GM12891 (cell line): ENCODE data around the gene KCTD2.
A peak's percentile ranks its signal among the peaks of the same experiment; 100 is the strongest.

Experiments used
- DNase-seq: peaks from one replicate; pipeline ENCODE4 v3.0.0; 2011; ENCODE audit warnings: low spot score; ENCODE audit not compliant: insufficient read length
- FAIRE-seq: peaks from 2 replicates; lab custom pipeline; 2011; peaks lifted over from hg19 to GRCh38; lab: Jason Lieb, UNC
- PAX5 ChIP-seq: IDR thresholded peaks from 2 replicates; pipeline ENCODE4 v1.6.1; 2011; ENCODE audit warnings: low read length, moderate library complexity, mild to moderate bottlenecking; ENCODE audit not compliant: insufficient read depth, severe bottlenecking
- POLR2A ChIP-seq: IDR thresholded peaks from 2 replicates; pipeline ENCODE4 v1.6.1; 2011; ENCODE audit warnings: low read depth, low read length, control low read depth
- POLR2AphosphoS5 ChIP-seq: IDR thresholded peaks from 2 replicates; pipeline ENCODE4 v1.6.1; 2011; ENCODE audit warnings: low read depth, low read length, control low read depth
- POU2F2 ChIP-seq: IDR thresholded peaks from 2 replicates; pipeline ENCODE4 v1.6.1; 2011; ENCODE audit warnings: low read depth, mild to moderate bottlenecking, control low read depth, low read length, moderate library complexity
- SPI1 ChIP-seq: IDR thresholded peaks from 2 replicates; pipeline ENCODE4 v1.6.1; 2011; ENCODE audit warnings: low read depth, low read length, control low read depth
- TAF1 ChIP-seq: IDR thresholded peaks from 2 replicates; pipeline ENCODE4 v1.6.1; 2011; ENCODE audit warnings: low read depth, low read length, control low read depth

Gene KCTD2

DNA sequence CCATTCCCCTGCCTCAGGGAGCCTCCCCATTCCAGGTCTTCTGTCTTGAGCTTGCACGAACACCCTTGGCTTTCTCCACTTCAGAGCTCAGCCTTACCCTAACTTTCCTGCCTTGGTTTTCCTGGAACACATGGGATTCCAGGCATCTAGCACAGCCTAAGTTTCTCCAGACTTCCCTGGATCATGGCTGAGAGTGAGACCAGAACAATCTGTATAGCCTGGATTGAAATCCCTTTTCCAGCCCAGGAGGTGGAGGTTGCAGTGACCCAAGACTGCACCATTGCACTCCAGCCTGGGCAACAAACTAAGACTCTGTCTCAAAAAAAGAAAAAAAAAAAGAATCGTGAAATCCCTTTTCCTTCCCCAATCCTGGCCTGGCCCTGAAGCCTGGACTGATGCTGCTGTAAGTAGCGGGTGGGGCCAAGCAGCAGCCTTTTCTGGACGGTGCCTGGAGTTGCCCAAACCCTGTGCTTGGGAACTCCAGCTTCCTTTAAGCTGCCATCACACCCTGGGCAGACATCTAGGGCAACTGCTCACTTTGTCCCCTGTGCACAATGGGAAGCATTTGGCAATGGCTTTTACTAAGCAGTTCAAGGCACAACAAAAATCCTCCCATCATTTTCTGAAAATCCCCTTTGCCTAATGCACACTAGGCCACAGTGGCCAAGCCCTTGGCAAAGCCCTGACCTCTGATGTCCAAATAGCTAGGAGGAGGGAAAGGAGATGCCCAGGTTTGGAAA is 28.7 kb downstream of the KCTD2 start:
- TF ChIP-seq PAX5 (no peak), POU2F2 (no peak), SPI1 (no peak), POLR2AphosphoS5 (no peak), POLR2A (no peak), TAF1 (no peak)
- DNase-seq = no peak
- no peak for FAIRE-seq

DNA sequence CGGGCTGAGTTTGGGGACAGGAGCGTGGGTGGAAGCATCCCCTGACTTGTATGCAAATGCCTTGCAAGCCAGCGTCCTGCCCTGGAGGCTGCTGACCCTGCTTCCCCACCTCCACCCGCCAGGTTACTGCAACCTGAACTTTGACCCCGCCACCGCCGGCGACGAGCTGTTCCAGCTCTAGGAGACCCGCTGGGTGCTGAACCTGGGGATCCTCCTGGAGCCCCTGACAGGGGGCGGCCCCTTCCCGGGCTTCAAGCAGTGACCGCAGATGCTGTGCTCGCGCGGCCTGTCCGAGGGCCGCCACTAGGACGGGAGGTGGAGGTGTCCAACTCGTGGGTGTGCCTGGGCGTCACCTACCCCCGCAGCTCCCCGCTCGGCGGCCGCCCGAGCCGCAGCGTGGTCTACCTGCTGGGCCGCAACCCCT is 30.1 kb downstream of the KCTD2 start:
- TF ChIP-seq PAX5 (no peak), POU2F2 (peak; percentile 80; the same call in 1 of the 2 replicates), POLR2A (no peak), TAF1 (no peak)
- FAIRE-seq = peak; percentile 28
- no peak for DNase-seq

- DNase-seq = peak; percentile 56
- TF ChIP-seq PAX5 (no peak), POLR2A (no peak; the same call in 1 of the 2 replicates), POU2F2 (no peak), SPI1 (no peak), POLR2AphosphoS5 (no peak), TAF1 (no peak)
- FAIRE-seq = peak; percentile 76
Measured at GRCh38 chr17:75077496-75078283, 30.7 kb downstream of the KCTD2 start.

GRCh38 chr17:75078284-75079022 is 31.4 kb downstream of the KCTD2 start:
- FAIRE-seq = peak; percentile 45
- no peak for TF ChIP-seq TAF1
- TF ChIP-seq SPI1 = peak; percentile 89
- TF ChIP-seq PAX5 = no peak
- 0 out of 2 replicates have a peak, but pooled peaks have one; percentile 22 for TF ChIP-seq POU2F2
- DNase-seq = no peak

GRCh38 chr17:75079023-75079373 is 32.0 kb downstream of the KCTD2 start:
- FAIRE-seq (no peak), DNase-seq (no peak)
- TF ChIP-seq SPI1 = no peak
- TF ChIP-seq TAF1 = no peak
- TF ChIP-seq POLR2A = no peak
- no peak for TF ChIP-seq POLR2AphosphoS5
- no peak for TF ChIP-seq PAX5
- TF ChIP-seq POU2F2 = no peak

DNA sequence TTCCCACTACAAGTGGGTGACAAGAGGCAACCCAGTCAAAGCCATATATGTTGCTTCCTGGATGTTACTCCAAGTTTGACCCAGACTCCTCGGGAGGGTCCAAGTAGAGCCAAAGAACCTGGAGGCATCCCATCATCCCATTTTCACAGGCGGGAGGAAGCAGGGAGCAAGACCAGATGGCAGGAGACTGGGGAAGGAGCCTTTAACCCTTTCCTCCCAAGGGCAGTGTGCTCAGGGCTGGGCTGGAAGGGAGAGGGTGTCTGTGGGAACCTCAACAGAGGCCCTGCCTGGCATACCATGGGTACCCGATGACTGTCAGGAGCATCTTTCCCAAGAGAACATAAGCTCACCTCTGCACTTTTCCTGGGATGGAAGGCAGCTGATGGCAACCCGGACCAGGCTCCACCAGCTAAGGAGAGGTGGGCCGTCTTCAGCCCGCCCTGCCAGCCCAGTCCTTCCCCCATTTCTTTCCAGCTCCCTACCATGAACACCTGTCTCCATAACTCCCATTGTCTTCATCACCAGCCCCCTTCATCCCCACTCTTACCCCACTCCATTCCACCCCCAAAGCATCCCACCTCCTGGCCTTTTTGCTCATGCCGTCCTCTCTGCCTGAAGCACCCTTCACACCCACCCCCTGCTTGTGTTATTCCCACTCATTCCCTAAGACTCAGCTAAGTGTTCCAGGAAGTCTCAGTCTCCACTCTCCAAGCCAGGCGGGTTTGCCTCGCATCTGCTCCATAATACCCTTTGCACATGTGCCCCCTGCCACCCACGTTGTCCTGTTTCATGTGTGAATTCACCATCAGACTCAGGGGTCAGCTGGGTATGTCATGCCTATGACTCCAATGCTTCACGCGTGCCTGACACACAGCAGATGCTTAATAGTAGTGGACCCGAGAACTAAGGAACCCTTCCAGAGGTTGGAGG is 34.9 kb downstream of the KCTD2 start:
- no peak for FAIRE-seq

GRCh38 chr17:75082683-75083082 is 35.7 kb downstream of the KCTD2 start:
- FAIRE-seq = no peak
- no peak for DNase-seq
- TF ChIP-seq TAF1 (no peak), PAX5 (no peak), POU2F2 (no peak), POLR2A (no peak), SPI1 (no peak), POLR2AphosphoS5 (no peak)

More for the DNA sequence above, 34.9 kb downstream of the KCTD2 start:
- no peak for DNase-seq
- TF ChIP-seq SPI1 (no peak), POU2F2 (no peak), POLR2A (no peak), POLR2AphosphoS5 (no peak), TAF1 (no peak), PAX5 (no peak)

DNA sequence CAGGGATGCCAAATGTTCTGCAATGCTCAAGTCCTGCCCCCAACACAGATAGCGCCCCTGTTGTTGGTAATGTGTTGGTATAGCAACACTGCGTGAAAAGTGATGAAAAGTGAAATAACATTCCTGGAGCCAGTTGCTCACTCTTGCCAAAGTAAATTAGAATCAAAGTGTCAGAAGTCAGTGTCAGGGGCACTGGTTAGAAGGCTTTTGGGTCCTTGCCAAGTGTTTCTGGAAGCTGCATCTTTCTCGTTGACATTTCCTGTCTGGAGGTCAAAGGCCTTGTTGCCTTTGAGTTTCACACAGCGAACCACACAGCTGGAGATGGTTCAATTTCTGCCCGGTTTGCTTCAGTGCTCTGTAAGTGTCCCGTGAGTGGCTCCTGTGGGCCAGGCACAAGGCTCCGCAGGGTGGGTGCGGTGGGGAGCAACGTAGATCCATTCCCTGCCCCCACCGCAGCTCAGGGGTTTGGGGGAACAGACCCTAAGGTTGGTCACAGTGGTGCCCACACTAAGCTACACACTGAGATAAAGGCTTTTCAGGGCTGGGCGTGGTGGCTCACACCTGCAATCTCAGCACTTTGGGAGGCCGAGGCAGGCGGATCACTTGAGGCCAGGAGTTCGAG is 37.1 kb downstream of the KCTD2 start:
- DNase-seq (no peak), FAIRE-seq (no peak)
- no peak for TF ChIP-seq PAX5
